Osteoblast (primary cell): Measurements from ENCODE around the gene IL31RA. TPM values are rescaled to one million over a fixed set of nuclear protein-coding genes. Genes with fewer than 3 reads are reported as not detected.

Experiments
- DNase-seq: peaks from one replicate; pipeline ENCODE4 v3.0.0; 2011; ENCODE audit warnings: low spot score, mixed read lengths; ENCODE audit not compliant: insufficient read length; ENCODE audit errors: missing footprints
- H2AFZ ChIP-seq: 2 replicates; pipeline ENCODE4 v1.6.0; 2011; ENCODE audit warnings: mild to moderate bottlenecking, low read length
- H3K27ac ChIP-seq: 2 replicates; pipeline ENCODE4 v1.5.1; 2011; ENCODE audit warnings: mild to moderate bottlenecking, low read depth, low read length, moderate library complexity
- H3K27me3 ChIP-seq: 2 replicates; pipeline ENCODE4 v1.6.0; 2012; ENCODE audit warnings: mild to moderate bottlenecking, control low read depth, inconsistent platforms, low read length, moderate library complexity; ENCODE audit not compliant: insufficient read depth
- H3K36me3 ChIP-seq: 2 replicates; pipeline ENCODE4 v1.5.1; 2011; ENCODE audit warnings: mild to moderate bottlenecking, low read length, control low read depth, moderate library complexity; ENCODE audit not compliant: insufficient read depth
- H3K4me1 ChIP-seq: 2 replicates; pipeline ENCODE4 v1.5.1; 2011; ENCODE audit warnings: mild to moderate bottlenecking, low read length, control low read depth, moderate library complexity; ENCODE audit not compliant: insufficient read depth
- H3K4me2 ChIP-seq: 2 replicates; pipeline ENCODE4 v1.6.0; 2011; ENCODE audit warnings: mild to moderate bottlenecking, low read length; ENCODE audit not compliant: insufficient read depth
- H3K4me3 ChIP-seq: fragments of 200-600 bp; sonication (generic); 3 replicates; pipeline ENCODE4 v1.5.1; 2012; ENCODE audit warnings: mild to moderate bottlenecking, low read length, inconsistent platforms; ENCODE audit not compliant: insufficient read depth
- H3K79me2 ChIP-seq: 2 replicates; pipeline ENCODE4 v1.6.0; 2012; ENCODE audit warnings: mild to moderate bottlenecking, low read length, control low read depth, inconsistent platforms; ENCODE audit not compliant: insufficient read depth
- H3K9me3 ChIP-seq: 2 replicates; pipeline ENCODE4 v1.5.1; 2011; ENCODE audit warnings: low read depth, low read length, control low read depth
- H4K20me1 ChIP-seq: 2 replicates; pipeline ENCODE4 v1.6.0; 2012; ENCODE audit warnings: mild to moderate bottlenecking, low read length, control low read depth; ENCODE audit not compliant: insufficient read depth
- CTCF ChIP-seq: IDR thresholded peaks from 2 replicates; pipeline ENCODE4 v1.5.1; 2011; ENCODE audit warnings: mild to moderate bottlenecking, low read depth, low read length, moderate library complexity; ENCODE audit errors: extremely low read depth
- total RNA-seq: library from RNA; depleted of rRNA; stranded (reverse); fragments of >200 nt; gene quantifications from 2 replicates; pipeline ENCODE4 v1.2.3, GENCODE V29; 2012

Gene IL31RA
- total RNA-seq, 1 donor = 0.36 TPM

DNA sequence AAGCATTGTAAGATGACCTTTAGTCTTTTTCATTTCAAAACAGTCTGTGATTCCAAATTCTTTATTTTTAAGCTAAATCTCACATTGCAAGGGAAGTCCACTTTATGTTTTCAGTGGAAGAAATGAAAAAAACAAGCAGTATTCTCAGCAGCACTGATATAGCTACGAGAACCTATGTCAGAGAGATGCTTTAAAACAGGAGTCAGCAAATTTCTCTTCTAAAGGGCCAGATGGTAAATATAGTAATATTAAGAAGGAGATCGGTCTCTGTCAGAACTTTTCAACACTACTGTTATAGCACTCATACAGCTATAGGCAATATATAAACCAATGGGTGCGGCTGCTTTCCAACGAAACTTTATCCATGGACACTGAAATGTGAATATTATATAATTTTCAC, 18.7 kb downstream of the IL31RA start:
- H2AFZ ChIP-seq = no peak overlapping the region
- no peak overlapping the region for H3K27ac ChIP-seq

DNA sequence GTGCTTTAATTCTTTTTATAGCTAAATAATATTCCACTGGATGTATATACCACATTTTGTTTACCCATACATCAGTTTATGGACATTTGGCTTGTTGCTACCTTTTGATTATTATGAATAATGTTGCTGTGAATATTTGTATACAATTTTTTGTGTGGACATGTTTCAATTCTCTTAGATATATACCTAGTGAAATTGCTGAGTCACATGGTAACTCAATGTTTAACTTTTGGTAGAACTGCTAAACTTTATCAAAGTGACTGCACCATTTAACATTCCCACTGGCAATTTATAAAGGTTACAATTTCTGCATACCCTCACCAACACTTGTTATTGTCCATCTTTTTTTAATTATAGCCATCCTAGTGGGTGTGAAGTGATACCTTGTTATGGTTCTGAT, 22.1 kb downstream of the IL31RA start:
- no peak for DNase-seq
- Histone ChIP-seq H3K79me2 (no peaks in the 10 kb centered on the region), H3K4me1 (peaks cover 9% of the 10 kb centered on the region), H3K9me3 (peaks cover 2% of the 10 kb centered on the region), H3K27ac (no peak overlapping the region), H2AFZ (no peak overlapping the region), H3K36me3 (no peaks in the 10 kb centered on the region), H3K27me3 (no peaks in the 10 kb centered on the region), H3K4me2 (no peak overlapping the region), H3K4me3 (no peak overlapping the region), H4K20me1 (no peaks in the 10 kb centered on the region)
- TF ChIP-seq CTCF = no peak

More for the DNA sequence above, 18.7 kb downstream of the IL31RA start:
- Histone ChIP-seq H3K27me3 (no peaks in the 10 kb centered on the region), H4K20me1 (no peaks in the 10 kb centered on the region), H3K4me2 (no peak overlapping the region), H3K4me3 (no peak overlapping the region), H3K36me3 (no peaks in the 10 kb centered on the region), H3K4me1 (peaks cover 9% of the 10 kb centered on the region), H3K9me3 (no peaks in the 10 kb centered on the region), H3K79me2 (no peaks in the 10 kb centered on the region)
- DNase-seq = no peak
- TF ChIP-seq CTCF = no peak

DNA sequence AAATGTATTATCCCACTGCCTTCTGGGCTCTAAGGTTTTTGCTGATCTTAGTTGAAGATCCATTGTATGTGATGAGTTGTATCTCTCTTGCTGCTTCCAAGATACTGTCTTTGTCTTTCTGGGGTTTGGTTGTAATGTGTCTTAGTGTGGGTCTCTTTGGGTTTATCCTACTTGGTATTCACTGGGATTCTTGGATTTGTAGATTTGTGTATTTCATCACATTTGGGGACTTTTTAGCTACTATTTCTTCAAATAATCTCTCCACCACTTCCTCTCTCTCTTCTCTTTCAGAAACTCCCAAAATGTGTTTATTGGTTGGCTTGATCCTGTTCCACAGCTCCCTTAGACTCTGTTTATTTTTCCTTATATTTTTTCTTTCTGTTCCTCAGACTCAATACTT, 26.5 kb downstream of the IL31RA start:
- Histone ChIP-seq H2AFZ (no peak overlapping the region), H3K4me1 (no peaks in the 10 kb centered on the region), H3K79me2 (no peaks in the 10 kb centered on the region), H4K20me1 (no peaks in the 10 kb centered on the region), H3K9me3 (peaks cover 2% of the 10 kb centered on the region), H3K4me3 (no peak overlapping the region), H3K27ac (no peak overlapping the region), H3K4me2 (no peak overlapping the region), H3K36me3 (no peaks in the 10 kb centered on the region), H3K27me3 (no peaks in the 10 kb centered on the region)
- no peak for TF ChIP-seq CTCF
- no peak for DNase-seq

- no peak overlapping the region for H3K27ac ChIP-seq
- H3K4me2 ChIP-seq = no peak overlapping the region
- H3K9me3 ChIP-seq = peaks cover 2% of the 10 kb centered on the region
- no peaks in the 10 kb centered on the region for H4K20me1 ChIP-seq
- H2AFZ ChIP-seq = no peak overlapping the region
- no peaks in the 10 kb centered on the region for H3K4me1 ChIP-seq
- no peak overlapping the region for H3K4me3 ChIP-seq
- DNase-seq = no peak
- TF ChIP-seq CTCF = no peak
- H3K27me3 ChIP-seq = no peaks in the 10 kb centered on the region
- H3K36me3 ChIP-seq = no peaks in the 10 kb centered on the region
- H3K79me2 ChIP-seq = no peaks in the 10 kb centered on the region
Observed at GRCh38 chr5:55880453-55880852, 29.3 kb downstream of the IL31RA start.
